Measurements from ENCODE around the gene DEFB118. TPM values are rescaled to one million over a fixed set of nuclear protein-coding genes. Genes with fewer than 3 reads are reported as not detected.

The DEFB118 gene
- total and polyA plus RNA-seq, 9 of the 15 experiments (the other 6 are each of a cell fraction or from before 2014, with no cell fraction given), result not detected

DNA sequence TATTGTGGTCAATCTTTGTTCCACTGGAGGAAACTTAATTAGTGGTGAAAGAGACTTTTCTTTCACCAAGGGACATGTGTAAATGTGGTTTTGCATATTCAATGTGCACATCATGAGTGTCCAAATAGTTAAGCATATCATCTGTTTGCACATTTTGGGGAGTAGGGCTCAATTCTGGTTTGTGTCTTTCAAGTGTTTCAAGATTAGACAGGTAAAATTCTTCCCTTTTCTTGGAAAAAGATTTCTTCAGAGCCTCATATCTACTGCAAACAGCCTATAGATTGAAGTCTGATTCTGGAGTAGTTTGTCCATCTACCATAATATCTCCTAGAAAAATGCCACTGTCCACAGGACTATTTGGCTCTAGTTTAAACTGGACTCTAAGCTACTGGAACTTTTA lies 26.9 kb upstream of the DEFB118 start (continued):
- TF ChIP-seq, protein P1, sequence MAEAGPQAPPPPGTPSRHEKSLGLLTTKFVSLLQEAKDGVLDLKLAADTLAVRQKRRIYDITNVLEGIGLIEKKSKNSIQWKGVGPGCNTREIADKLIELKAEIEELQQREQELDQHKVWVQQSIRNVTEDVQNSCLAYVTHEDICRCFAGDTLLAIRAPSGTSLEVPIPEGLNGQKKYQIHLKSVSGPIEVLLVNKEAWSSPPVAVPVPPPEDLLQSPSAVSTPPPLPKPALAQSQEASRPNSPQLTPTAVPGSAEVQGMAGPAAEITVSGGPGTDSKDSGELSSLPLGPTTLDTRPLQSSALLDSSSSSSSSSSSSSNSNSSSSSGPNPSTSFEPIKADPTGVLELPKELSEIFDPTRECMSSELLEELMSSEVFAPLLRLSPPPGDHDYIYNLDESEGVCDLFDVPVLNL (CRISPR knock-in tag; IDR thresholded peaks at IDR 0.05; ENCODE audit: low read depth), result no peak
- TF ChIP-seq, protein P2, sequence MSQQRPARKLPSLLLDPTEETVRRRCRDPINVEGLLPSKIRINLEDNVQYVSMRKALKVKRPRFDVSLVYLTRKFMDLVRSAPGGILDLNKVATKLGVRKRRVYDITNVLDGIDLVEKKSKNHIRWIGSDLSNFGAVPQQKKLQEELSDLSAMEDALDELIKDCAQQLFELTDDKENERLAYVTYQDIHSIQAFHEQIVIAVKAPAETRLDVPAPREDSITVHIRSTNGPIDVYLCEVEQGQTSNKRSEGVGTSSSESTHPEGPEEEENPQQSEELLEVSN (IDR thresholded peaks at IDR 0.05; ENCODE audit: borderline replicate concordance in 1 of 2, extremely low read depth in 1 of 2, insufficient read depth in 1 of 2, insufficient read length in 1 of 2, low read depth in 1 of 2, low read length in 1 of 2, poor library complexity in 1 of 2, severe bottlenecking in 1 of 2), result no peak
- TF ChIP-seq CSDE1 (IDR thresholded peaks at IDR 0.05) (no peak), BCL6 (CRISPR knock-in tag; IDR thresholded peaks at IDR 0.05) (no peak), ATF7 (IDR thresholded peaks at IDR 0.05) (no peak), NCOR1 (IDR thresholded peaks at IDR 0.05) (0 out of 2 replicates have a peak, but pooled peaks have one; percentile 26), SREBF2 (CRISPR knock-in tag; IDR thresholded peaks at IDR 0.05) (no peak), E2F5 (CRISPR knock-in tag; IDR thresholded peaks at IDR 0.05) (no peak), CBFA2T2 (conservative IDR thresholded peaks at IDR 0.05) (peak; percentile 50), ARID3A (IDR thresholded peaks at IDR 0.05; ENCODE audit: borderline replicate concordance, low read depth, low read length) (no peak), CHD4 (IDR thresholded peaks at IDR 0.05; ENCODE audit: insufficient read depth, insufficient replicate concordance, low read depth, low read length, poor library complexity, severe bottlenecking) (no peak), GTF2E2 (tag; IDR thresholded peaks at IDR 0.05) (no peak), HSF4 (CRISPR knock-in tag; IDR thresholded peaks at IDR 0.05; ENCODE audit: borderline replicate concordance) (no peak), ZNF354B (CRISPR knock-in tag; IDR thresholded peaks at IDR 0.05) (no peak), HNRNPUL1 (IDR thresholded peaks at IDR 0.05; ENCODE audit: low read length) (no peak), ZFP36 (IDR thresholded peaks at IDR 0.05; ENCODE audit: low read depth, low read length, partially characterized antibody) (no peak), JUN (IDR thresholded peaks at IDR 0.05; ENCODE audit: borderline replicate concordance, low read depth, low read length) (no peak), JUN (CRISPR knock-in tag; IDR thresholded peaks at IDR 0.05; ENCODE audit: borderline replicate concordance) (no peak)
- TF ChIP-seq, protein P3, sequence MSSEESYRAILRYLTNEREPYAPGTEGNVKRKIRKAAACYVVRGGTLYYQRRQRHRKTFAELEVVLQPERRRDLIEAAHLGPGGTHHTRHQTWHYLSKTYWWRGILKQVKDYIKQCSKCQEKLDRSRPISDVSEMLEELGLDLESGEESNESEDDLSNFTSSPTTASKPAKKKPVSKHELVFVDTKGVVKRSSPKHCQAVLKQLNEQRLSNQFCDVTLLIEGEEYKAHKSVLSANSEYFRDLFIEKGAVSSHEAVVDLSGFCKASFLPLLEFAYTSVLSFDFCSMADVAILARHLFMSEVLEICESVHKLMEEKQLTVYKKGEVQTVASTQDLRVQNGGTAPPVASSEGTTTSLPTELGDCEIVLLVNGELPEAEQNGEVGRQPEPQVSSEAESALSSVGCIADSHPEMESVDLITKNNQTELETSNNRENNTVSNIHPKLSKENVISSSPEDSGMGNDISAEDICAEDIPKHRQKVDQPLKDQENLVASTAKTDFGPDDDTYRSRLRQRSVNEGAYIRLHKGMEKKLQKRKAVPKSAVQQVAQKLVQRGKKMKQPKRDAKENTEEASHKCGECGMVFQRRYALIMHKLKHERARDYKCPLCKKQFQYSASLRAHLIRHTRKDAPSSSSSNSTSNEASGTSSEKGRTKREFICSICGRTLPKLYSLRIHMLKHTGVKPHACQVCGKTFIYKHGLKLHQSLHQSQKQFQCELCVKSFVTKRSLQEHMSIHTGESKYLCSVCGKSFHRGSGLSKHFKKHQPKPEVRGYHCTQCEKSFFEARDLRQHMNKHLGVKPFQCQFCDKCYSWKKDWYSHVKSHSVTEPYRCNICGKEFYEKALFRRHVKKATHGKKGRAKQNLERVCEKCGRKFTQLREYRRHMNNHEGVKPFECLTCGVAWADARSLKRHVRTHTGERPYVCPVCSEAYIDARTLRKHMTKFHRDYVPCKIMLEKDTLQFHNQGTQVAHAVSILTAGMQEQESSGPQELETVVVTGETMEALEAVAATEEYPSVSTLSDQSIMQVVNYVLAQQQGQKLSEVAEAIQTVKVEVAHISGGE (CRISPR knock-in tag; IDR thresholded peaks at IDR 0.05), result no peak

All from K562 (cell line).